Endothelial cell of umbilical vein (primary cell): ENCODE data around the gene ELP4. TPM values are rescaled to one million over a fixed set of nuclear protein-coding genes. Genes with fewer than 3 reads are reported as not detected.

Experiments used
- BruUV-seq: library from RNA; stranded (reverse); fragments of 400-500 nt; replicated peaks from 2 replicates; lab custom pipeline; 2021; lab: Mats Ljungman, UMichigan
- CTCF ChIA-PET: fragments of 300-600, 350-600 bp; sonication (Branson Sonifier 250); formaldehyde crosslinking; loops from one replicate; lab custom pipeline; 2021; ENCODE audit warnings: antibody characterized with exemption, inconsistent platforms; lab: Charles Lee
- POLR2A ChIA-PET: fragments of 300-600, 350-600 bp; sonication (Branson Sonifier 250); formaldehyde crosslinking; loops from one replicate; lab custom pipeline; 2021; ENCODE audit warnings: antibody characterized with exemption, inconsistent platforms; lab: Charles Lee
- DNase-seq: peaks from one replicate; pipeline ENCODE4 v3.0.0-alpha.2; 2011; ENCODE audit warnings: low read depth, low spot score
- FAIRE-seq: peaks from 2 replicates; lab custom pipeline; 2011; peaks lifted over from hg19 to GRCh38; lab: Jason Lieb, UNC
- H2AFZ ChIP-seq: 2 replicates; pipeline ENCODE4 v1.6.0; 2012; ENCODE audit warnings: low read depth, low read length, control low read depth, inconsistent platforms
- H3K27ac ChIP-seq: 2 replicates; pipeline ENCODE4 v1.5.1; 2011; ENCODE audit warnings: low read depth, mild to moderate bottlenecking, control low read depth, low read length, moderate library complexity; ENCODE audit not compliant: insufficient read depth
- H3K27me3 ChIP-seq, 2 experiments: 2 replicates each; pipeline versions ENCODE4 v1.6.0 to v1.6.1; 2011; ENCODE audit warnings: low read length in 2 of 2, mixed read lengths in 1 of 2; ENCODE audit not compliant: control insufficient read depth in 2 of 2, insufficient read depth in 2 of 2
- H3K36me3 ChIP-seq, 2 experiments: 2 replicates in 1 of 2; 3 replicates in 1 of 2; pipeline ENCODE4 v1.5.1; 2011; ENCODE audit warnings: low read length in 2 of 2, mild to moderate bottlenecking in 1 of 2, moderate library complexity in 1 of 2; ENCODE audit not compliant: control insufficient read depth in 2 of 2, insufficient read depth in 2 of 2; ENCODE audit errors: extremely low read depth in 1 of 2
- H3K4me1 ChIP-seq: 3 replicates; pipeline ENCODE4 v1.5.1; 2011; ENCODE audit warnings: mild to moderate bottlenecking, low read length; ENCODE audit not compliant: control insufficient read depth, insufficient read depth; ENCODE audit errors: extremely low read depth
- H3K4me2 ChIP-seq: 2 replicates; pipeline ENCODE4 v1.6.1; 2011; ENCODE audit warnings: low read length, control low read depth, mixed read lengths; ENCODE audit not compliant: insufficient read depth
- H3K4me3 ChIP-seq, 3 experiments: fragments of 200-600 bp in 1 of 3; sonication (generic), shearing (Covaris generic) in 1 of 3; replicated peaks in 1 of 3; 2 replicates each; pipeline ENCODE4 v1.5.1; 2011 to 2016; ENCODE audit warnings: control low read depth in 3 of 3, low read length in 3 of 3, mild to moderate bottlenecking in 2 of 3, inconsistent platforms in 1 of 3, low read depth in 1 of 3, moderate library complexity in 1 of 3; ENCODE audit not compliant: insufficient read depth in 1 of 3
- H3K79me2 ChIP-seq: 2 replicates; pipeline ENCODE4 v1.6.0; 2012; ENCODE audit warnings: low read length, inconsistent platforms; ENCODE audit not compliant: control insufficient read depth, insufficient read depth
- H3K9ac ChIP-seq: replicated peaks from 2 replicates; pipeline ENCODE3; 2011; ENCODE audit warnings: low read length, control low read depth; ENCODE audit not compliant: insufficient read depth; ENCODE audit errors: extremely low read depth
- H3K9me1 ChIP-seq: replicated peaks from 3 replicates; pipeline ENCODE4 v1.6.0; 2011; ENCODE audit warnings: mild to moderate bottlenecking, low read length; ENCODE audit not compliant: control insufficient read depth, insufficient read depth; ENCODE audit errors: extremely low read depth
- H3K9me3 ChIP-seq: replicated peaks from 2 replicates; pipeline ENCODE4 v1.5.1; 2012; ENCODE audit warnings: low read length, inconsistent platforms; ENCODE audit not compliant: control insufficient read depth, insufficient read depth
- H4K20me1 ChIP-seq: replicated peaks from 2 replicates; pipeline ENCODE3; 2011; ENCODE audit warnings: mild to moderate bottlenecking, low read length; ENCODE audit not compliant: control insufficient read depth, insufficient read depth; ENCODE audit errors: extremely low read depth
- EZH2 ChIP-seq: IDR thresholded peaks from 2 replicates; pipeline ENCODE4 v1.6.1; 2012; ENCODE audit warnings: borderline replicate concordance, low read depth, mild to moderate bottlenecking, moderate library complexity, low read length, inconsistent platforms; ENCODE audit not compliant: severe bottlenecking
- FOS ChIP-seq: IDR thresholded peaks from 2 replicates; pipeline ENCODE4 v1.6.1; 2011; ENCODE audit warnings: mild to moderate bottlenecking, low read length, moderate library complexity, borderline replicate concordance; ENCODE audit not compliant: insufficient read depth
- GATA2 ChIP-seq: IDR thresholded peaks from 2 replicates; pipeline ENCODE4 v1.7.0; 2011; ENCODE audit warnings: low read depth, mild to moderate bottlenecking, moderate library complexity, mixed read lengths, low read length; ENCODE audit not compliant: insufficient read length, insufficient read depth
- POLR2A ChIP-seq: IDR thresholded peaks from 2 replicates; pipeline ENCODE4 v1.6.1; 2012; ENCODE audit warnings: low read depth, mild to moderate bottlenecking, control low read depth, low read length
- dilution Hi-C: fragments of 300-500 bp; cut with MboI; formaldehyde crosslinking; loops from one replicate; pipeline ENCODE4 v1.15.0; 2019; ENCODE audit warnings: low sequenced_read_pairs; ENCODE audit not compliant: extremely low pct_ligation_motif_present
- intact Hi-C: fragments of 100-400 bp; cut with micrococcal nuclease; formaldehyde crosslinking; loops from one replicate; pipeline ENCODE4 v1.10.0; 2022
- polyA plus RNA-seq, 4 experiments: library from polyadenylated mRNA; depleted of rRNA in 3 of 4; stranded (reverse) in 3 of 4; unstranded in 1 of 4; fragments of >200 nt; gene quantifications; 2 replicates each; pipeline versions ENCODE4 v1.2.1 to v1.2.3, GENCODE V29; 2011 to 2012; ENCODE audit warnings: missing spikeins in 1 of 4
- total RNA-seq: library from RNA; stranded (reverse); gene quantifications from 2 replicates; pipeline ENCODE4 v1.2.3, GENCODE V29; 2021
- TF ChIP-seq, protein P1 (sequence below), 2 donors: IDR thresholded peaks; 1 replicate in 1 of 2; 2 replicates in 1 of 2; pipeline ENCODE4 v1.5.1; 2011; ENCODE audit warnings: low read length in 2 of 2, mild to moderate bottlenecking in 2 of 2, moderate library complexity in 2 of 2, control low read depth in 1 of 2, inconsistent platforms in 1 of 2, low read depth in 1 of 2; ENCODE audit not compliant: insufficient read depth in 1 of 2; ENCODE audit errors: extremely low read depth in 1 of 2

ELP4 gene
- total and polyA plus RNA-seq, 2 donors (not counting 3 experiments of a cell fraction or from before 2014, with no cell fraction given), result 11.6 to 16.3 TPM

DNA sequence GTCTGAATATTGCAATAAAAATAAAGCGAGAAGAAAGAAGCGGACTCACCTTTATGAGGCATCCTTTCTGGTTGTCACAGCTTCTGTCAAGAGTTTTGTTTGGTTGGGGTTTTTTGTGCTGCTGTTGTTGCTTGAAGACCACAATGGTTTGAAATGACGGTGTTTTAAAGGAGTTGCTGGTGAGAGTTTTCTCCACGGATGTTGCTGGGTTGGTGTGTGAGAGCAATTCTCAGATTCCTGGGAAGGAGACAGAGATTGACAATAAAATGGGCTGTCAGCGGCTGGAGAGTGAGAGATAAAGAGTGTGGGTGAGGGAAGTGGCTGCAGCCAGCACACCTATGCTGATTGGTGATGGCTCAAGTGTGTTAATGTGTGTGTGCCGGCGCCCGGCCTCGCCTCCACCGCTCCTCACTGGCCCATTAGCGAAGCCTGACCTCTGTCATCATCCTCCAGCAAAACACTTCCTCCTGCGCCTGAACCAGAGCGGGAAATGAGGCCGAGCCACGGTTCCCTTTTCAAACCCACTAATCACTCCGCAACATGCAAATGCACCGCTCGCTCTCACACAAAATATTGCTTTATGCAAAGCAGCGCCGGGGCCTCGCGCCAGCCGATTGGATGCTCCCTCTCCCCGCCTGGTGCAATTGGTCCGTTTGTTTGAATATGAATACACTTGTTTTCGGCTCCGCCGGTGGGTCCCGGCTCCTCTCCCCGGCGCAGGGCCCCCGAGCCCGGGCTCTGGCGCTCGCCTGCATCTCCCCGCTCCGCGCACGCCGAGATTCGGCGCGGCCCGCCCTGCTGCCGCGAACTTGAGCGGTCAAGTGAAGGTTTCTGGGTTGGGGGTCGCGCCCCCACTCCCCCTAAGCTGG is 301.4 kb downstream of the ELP4 start, which contains the start of gene PAX6:
Gene PAX6 (minus strand): TSS at position 544 of the 869 bp plus-strand sequence. CDS start 4,911 bp downstream, outside the sequence.
- Histone ChIP-seq H3K36me3 (no peaks in the 10 kb centered on the region), H2AFZ (peak within 1 kb of the TSS; percentile 48), H3K4me3 (peak within 1 kb of the TSS in 1 of 3 experiments; percentile 11), H3K9ac (no peak within 1 kb of the TSS), H3K4me1 (peaks cover 4% of the 10 kb centered on the region), H3K4me2 (peak within 1 kb of the TSS; percentile 32), H3K79me2 (no peaks in the 10 kb centered on the region), H3K27me3 (peaks cover 89 to 99% of the 10 kb centered on the region in 2 experiments), H3K9me1 (no peaks in the 10 kb centered on the region), H3K27ac (no peak within 1 kb of the TSS), H4K20me1 (no peaks in the 10 kb centered on the region), H3K9me3 (no peaks in the 10 kb centered on the region)
- ChIA-PET CTCF (interaction anchor here (0.7 to 1.2 kb wide), 2 partner anchors 10 to 170 kb away, joined by 3 read pairs; no protein-coding TSS in a partner anchor), POLR2A (no interaction called here)
- peak; percentile 66 for DNase-seq
- no TSS peak for BruUV-seq
- intact Hi-C loops (loop anchor here (1.0 to 10.0 kb wide), 4 partner anchors 10 to 794 kb away; partner anchors contain the start of gene RCN1), dilution Hi-C loops (no loop called here)
- TF ChIP-seq, protein P1, sequence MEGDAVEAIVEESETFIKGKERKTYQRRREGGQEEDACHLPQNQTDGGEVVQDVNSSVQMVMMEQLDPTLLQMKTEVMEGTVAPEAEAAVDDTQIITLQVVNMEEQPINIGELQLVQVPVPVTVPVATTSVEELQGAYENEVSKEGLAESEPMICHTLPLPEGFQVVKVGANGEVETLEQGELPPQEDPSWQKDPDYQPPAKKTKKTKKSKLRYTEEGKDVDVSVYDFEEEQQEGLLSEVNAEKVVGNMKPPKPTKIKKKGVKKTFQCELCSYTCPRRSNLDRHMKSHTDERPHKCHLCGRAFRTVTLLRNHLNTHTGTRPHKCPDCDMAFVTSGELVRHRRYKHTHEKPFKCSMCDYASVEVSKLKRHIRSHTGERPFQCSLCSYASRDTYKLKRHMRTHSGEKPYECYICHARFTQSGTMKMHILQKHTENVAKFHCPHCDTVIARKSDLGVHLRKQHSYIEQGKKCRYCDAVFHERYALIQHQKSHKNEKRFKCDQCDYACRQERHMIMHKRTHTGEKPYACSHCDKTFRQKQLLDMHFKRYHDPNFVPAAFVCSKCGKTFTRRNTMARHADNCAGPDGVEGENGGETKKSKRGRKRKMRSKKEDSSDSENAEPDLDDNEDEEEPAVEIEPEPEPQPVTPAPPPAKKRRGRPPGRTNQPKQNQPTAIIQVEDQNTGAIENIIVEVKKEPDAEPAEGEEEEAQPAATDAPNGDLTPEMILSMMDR (IDR thresholded peaks at IDR 0.05; ENCODE audit: extremely low read depth in 1 of 2, insufficient read depth in 1 of 2, low read depth in 1 of 2, low read length in 2 of 2), result no peak
- TF ChIP-seq POLR2A (no peak), FOS (no peak), GATA2 (no peak), EZH2 (peak; percentile 94)
- peak; percentile 62 for FAIRE-seq
